Ascending aorta (tissue), 2 donors: ENCODE results near the gene ABCC5. TPM values are rescaled to one million over a fixed set of nuclear protein-coding genes. Genes with fewer than 3 reads are reported as not detected.
A peak's percentile ranks its signal among the peaks of the same experiment; 100 is the strongest.

Source experiments
- DNase-seq, 2 donors: peaks; one replicate each; pipeline ENCODE4 v3.0.0-alpha.2; 2019; ENCODE audit warnings: low spot score in 2 of 2
- H3K27ac ChIP-seq, 2 donors: fragments of 200-600 bp; sonication (generic); one replicate each; pipeline ENCODE4 v1.5.1; 2016 to 2017; ENCODE audit warnings: mild to moderate bottlenecking in 1 of 2
- H3K27me3 ChIP-seq: fragments of 200-600 bp; sonication (generic); one replicate; pipeline ENCODE4 v1.5.1; 2017
- H3K36me3 ChIP-seq, 2 donors: fragments of 200-600 bp; sonication (generic); one replicate each; pipeline ENCODE4 v1.5.1; 2016
- H3K4me1 ChIP-seq, 2 donors: fragments of 200-600 bp; sonication (generic); one replicate each; pipeline ENCODE4 v1.5.1; 2016 to 2017; ENCODE audit warnings: mild to moderate bottlenecking in 1 of 2
- H3K4me3 ChIP-seq, 2 donors: fragments of 200-600 bp; sonication (generic); one replicate each; pipeline ENCODE4 v1.5.1; 2016 to 2017; ENCODE audit warnings: mild to moderate bottlenecking in 1 of 2
- H3K9me3 ChIP-seq, 2 donors: fragments of 200-600 bp; sonication (generic); one replicate each; pipeline ENCODE4 v1.5.1; 2016
- CTCF ChIP-seq, 3 experiments: fragments of 200-600 bp in 2 of 3; fragments of 450-650 bp in 1 of 3; sonication (generic) in 2 of 3; IDR thresholded peaks; one replicate each; pipeline ENCODE4 v1.5.1; 2016 to 2019; ENCODE audit warnings: antibody characterized with exemption in 3 of 3, mild to moderate bottlenecking in 1 of 3, moderate library complexity in 1 of 3
- intact Hi-C: fragments of 100-400 bp; cut with DNase I; formaldehyde crosslinking; loops from one replicate; pipeline ENCODE4 v1.15.1; 2023
- total RNA-seq: library from RNA; depleted of rRNA; stranded (reverse); fragments of >200 nt; gene quantifications from one replicate; pipeline ENCODE4 v1.1.0, GENCODE V29; 2016

ABCC5 gene
- total RNA-seq, 1 donor from 2014 or later = 16.2 TPM

GRCh38 chr3:183895774-183896173 lies 121.9 kb downstream of the ABCC5 start:
- Histone ChIP-seq H3K27me3 (no peaks in the 10 kb centered on the region), H3K36me3 (no peaks in the 10 kb centered on the region), H3K9me3 (no peaks in the 10 kb centered on the region), H3K27ac (no peak overlapping the region), H3K4me1 (no peaks in the 10 kb centered on the region), H3K4me3 (no peak overlapping the region)
- intact Hi-C loops = loop anchor here (5.0 kb wide), 1 partner anchor 352 kb away; the partner anchor contains the start of genes ALG3 and EEF1AKMT4
- no peak for TF ChIP-seq CTCF (IDR thresholded peaks at IDR 0.05)
- no peak for DNase-seq

GRCh38 chr3:183895296-183895695 lies 122.4 kb downstream of the ABCC5 start:
- no peaks in the 10 kb centered on the region for H3K36me3 ChIP-seq
- H3K27ac ChIP-seq = no peak overlapping the region
- H3K4me1 ChIP-seq = no peaks in the 10 kb centered on the region
- no peak overlapping the region for H3K4me3 ChIP-seq
- H3K9me3 ChIP-seq = no peaks in the 10 kb centered on the region
- no peaks in the 10 kb centered on the region for H3K27me3 ChIP-seq
- DNase-seq = no peak
- intact Hi-C loops = loop anchor here (5.0 kb wide), 1 partner anchor 352 kb away; the partner anchor contains the start of genes ALG3 and EEF1AKMT4
- TF ChIP-seq CTCF (IDR thresholded peaks at IDR 0.05) = peak; percentile 36 to 74 (median 73)

- H3K9me3 ChIP-seq = no peaks in the 10 kb centered on the region
- no peaks in the 10 kb centered on the region for H3K36me3 ChIP-seq
- H3K4me3 ChIP-seq = no peak overlapping the region
- H3K27ac ChIP-seq = no peak overlapping the region
- H3K27me3 ChIP-seq = no peaks in the 10 kb centered on the region
- no peak for DNase-seq
- intact Hi-C loops = no loop called here
- H3K4me1 ChIP-seq = no peaks in the 10 kb centered on the region
- no peak for TF ChIP-seq CTCF (IDR thresholded peaks at IDR 0.05)
Measured at GRCh38 chr3:183892610-183893214, 125.0 kb downstream of the ABCC5 start.

- H3K27ac ChIP-seq = no peak overlapping the region
- intact Hi-C loops = loop anchor here (2.0 to 10.0 kb wide), 3 partner anchors 249 to 412 kb away; partner anchors contain the start of genes AP2M1 and PSMD2
- no peaks in the 10 kb centered on the region for H3K36me3 ChIP-seq
- no peaks in the 10 kb centered on the region for H3K27me3 ChIP-seq
- TF ChIP-seq CTCF (IDR thresholded peaks at IDR 0.05) = no peak
- peak overlapping the region in 1 of 2 donors; percentile 89 for H3K4me3 ChIP-seq
- H3K9me3 ChIP-seq = no peaks in the 10 kb centered on the region
- peaks cover 0 to 21% of the 10 kb centered on the region in 2 donors for H3K4me1 ChIP-seq
- DNase-seq = no peak
Measured at GRCh38 chr3:183885766-183886165, 131.9 kb downstream of the ABCC5 start.

- TF ChIP-seq CTCF (IDR thresholded peaks at IDR 0.05) = peak; percentile 89 to 92 (median 92)
- intact Hi-C loops = loop anchor here (2.0 to 10.0 kb wide), 4 partner anchors 133 to 413 kb away; partner anchors contain the start of genes ABCC5, AP2M1 and PSMD2
- H3K4me3 ChIP-seq = peak within 1 kb of the TSS; percentile 89 to 90
Measured at GRCh38 chr3:183884427-183885296, 133.0 kb downstream of the ABCC5 start, which contains the start of gene PARL. Gene PARL (minus strand): TSS chr3:183884880. CDS start chr3:183884846, 34 bp downstream.

More at GRCh38 chr3:183884427-183885296, 133.0 kb downstream of the ABCC5 start, which contains the start of gene PARL:
- Histone ChIP-seq H3K36me3 (no peaks in the 10 kb centered on the region), H3K9me3 (no peaks in the 10 kb centered on the region), H3K27me3 (no peaks in the 10 kb centered on the region), H3K4me1 (peaks cover 0 to 21% of the 10 kb centered on the region in 2 donors), H3K27ac (peak within 1 kb of the TSS; percentile 75 to 81)
- peak; percentile 80 to 98 for DNase-seq
